Muscle layer of colon (tissue), 2 donors: Measurements from ENCODE around the gene ZNF214.

ENCODE experiments used
- H3K27ac ChIP-seq: one replicate; pipeline ENCODE4 v1.7.0; 2013; ENCODE audit warnings: low read depth, mild to moderate bottlenecking, low read length, moderate library complexity
- H3K27me3 ChIP-seq, 2 donors: one replicate each; pipeline ENCODE4 v1.7.0; 2013; ENCODE audit warnings: low read length in 2 of 2, mild to moderate bottlenecking in 2 of 2; ENCODE audit not compliant: insufficient read depth in 2 of 2, control insufficient read depth in 1 of 2
- H3K36me3 ChIP-seq: one replicate; pipeline ENCODE4 v1.7.0; 2013; ENCODE audit warnings: mild to moderate bottlenecking, low read length; ENCODE audit not compliant: insufficient read depth
- H3K4me1 ChIP-seq: one replicate; pipeline ENCODE4 v1.7.0; 2013; ENCODE audit warnings: mild to moderate bottlenecking, low read length; ENCODE audit not compliant: insufficient read depth
- H3K4me3 ChIP-seq, 2 donors: one replicate each; pipeline ENCODE4 v1.7.0; 2013; ENCODE audit warnings: low read length in 2 of 2, low read depth in 1 of 2, mild to moderate bottlenecking in 1 of 2, moderate library complexity in 1 of 2
- H3K9ac ChIP-seq: one replicate; pipeline ENCODE4 v1.7.0; 2013; ENCODE audit warnings: low read length
- H3K9me3 ChIP-seq: one replicate; pipeline ENCODE4 v1.7.0; 2013; ENCODE audit warnings: mild to moderate bottlenecking, low read length
- donor health status: abdominal sarcoma.
- donor health status: Adenocarcinoma of cecum.

Gene ZNF214

DNA sequence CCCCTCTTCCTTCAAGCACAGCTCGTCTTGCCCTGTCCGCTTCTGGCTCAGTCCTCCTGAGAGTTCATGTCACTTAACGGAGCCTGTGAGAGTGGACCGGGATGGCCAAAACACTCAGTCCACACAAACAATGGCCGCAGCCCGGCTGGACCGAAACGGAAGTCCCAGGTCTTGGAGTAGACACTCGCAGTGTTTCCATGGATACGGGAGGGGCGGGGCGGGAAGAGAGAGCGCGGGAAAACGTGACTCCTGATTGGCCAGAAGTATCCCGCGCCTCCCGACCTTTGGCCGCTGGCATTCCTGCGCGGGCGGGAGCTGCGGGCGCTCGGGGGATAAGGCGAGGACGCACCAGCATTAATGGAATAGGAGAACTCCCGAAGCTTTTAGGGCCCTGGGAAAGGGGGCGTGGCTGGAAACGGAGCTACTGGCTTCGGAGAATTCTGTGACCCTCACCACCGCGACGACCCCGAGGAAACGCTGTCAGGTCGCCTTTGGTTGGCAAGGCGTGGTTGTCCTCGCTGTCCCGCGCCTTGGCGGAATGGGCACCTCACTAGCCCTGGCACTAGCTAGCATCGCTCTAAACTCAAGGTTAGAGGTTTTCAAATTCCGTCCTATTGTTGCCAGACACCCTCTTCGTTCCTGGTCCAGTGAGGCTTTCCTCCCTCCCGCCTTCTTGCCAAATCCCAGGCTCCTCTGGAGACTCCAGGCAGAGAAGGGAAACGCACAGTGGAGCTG is at the start of gene ZNF214, which contains the start of gene NLRP14:
ZNF214 (minus strand) TSS at position 164 of the 735 bp plus-strand sequence. CDS start 17,511 bp downstream, outside the sequence.
NLRP14 (plus strand) TSS at position 297 of the 735 bp plus-strand sequence. CDS start 18,108 bp downstream, outside the sequence.
- peak within 1 kb of the TSS; percentile 43 to 94 for H3K4me3 ChIP-seq
- no peaks in the 10 kb centered on the region for H3K9me3 ChIP-seq
- H3K27ac ChIP-seq, result peak within 1 kb of the TSS; percentile 76
- H3K9ac ChIP-seq, result peak within 1 kb of the TSS; percentile 58
- no peaks in the 10 kb centered on the region for H3K36me3 ChIP-seq
- peaks cover 6% of the 10 kb centered on the region for H3K4me1 ChIP-seq
- H3K27me3 ChIP-seq, result no peaks in the 10 kb centered on the region

DNA sequence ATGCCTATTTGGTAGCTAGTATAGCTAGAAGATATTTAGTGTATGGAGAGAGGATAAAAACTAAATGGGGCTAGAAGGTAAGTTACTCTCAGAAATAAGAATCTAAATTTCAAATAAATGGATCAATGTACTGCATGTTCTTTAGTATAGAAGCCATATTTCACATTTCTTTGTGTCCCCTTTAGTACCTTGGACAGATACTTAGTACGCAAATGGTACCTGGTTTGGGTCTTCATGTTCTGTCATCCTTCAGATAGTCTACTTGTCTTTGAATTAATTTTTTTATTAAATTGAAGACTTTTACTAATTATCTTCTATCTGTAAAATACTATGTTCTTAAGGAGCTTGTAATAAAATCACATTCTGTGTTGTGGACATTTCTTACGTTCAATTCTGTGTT is 42.4 kb upstream of the ZNF214 start:
- no peak overlapping the region for H3K9ac ChIP-seq
- peaks cover 8% of the 10 kb centered on the region for H3K4me1 ChIP-seq
- no peaks in the 10 kb centered on the region for H3K9me3 ChIP-seq
- no peak overlapping the region for H3K27ac ChIP-seq
- no peak overlapping the region for H3K4me3 ChIP-seq
- H3K27me3 ChIP-seq, result no peaks in the 10 kb centered on the region
- no peaks in the 10 kb centered on the region for H3K36me3 ChIP-seq

DNA sequence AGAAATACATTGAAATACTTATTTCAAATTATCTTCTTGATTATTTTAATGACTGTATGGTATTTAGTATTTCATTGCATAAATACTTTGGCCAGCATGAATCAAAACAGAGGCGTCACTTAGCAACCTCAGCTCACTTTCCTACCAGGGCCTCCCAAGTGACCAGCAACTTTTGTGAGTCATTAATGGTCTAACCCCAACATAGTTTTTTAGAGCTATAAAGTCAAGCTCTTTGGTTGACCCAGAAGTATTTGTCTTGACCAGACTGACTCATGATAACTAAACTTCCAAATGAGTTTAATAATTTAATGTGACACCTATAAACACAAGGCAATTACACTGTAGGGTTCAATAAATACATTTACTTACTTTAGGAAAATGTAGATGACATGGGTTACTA is 40.7 kb upstream of the ZNF214 start:
- H3K4me3 ChIP-seq, result no peak overlapping the region
- H3K9ac ChIP-seq, result no peak overlapping the region
- H3K27ac ChIP-seq, result no peak overlapping the region
- no peaks in the 10 kb centered on the region for H3K36me3 ChIP-seq
- no peaks in the 10 kb centered on the region for H3K9me3 ChIP-seq
- no peaks in the 10 kb centered on the region for H3K27me3 ChIP-seq
- peaks cover 8% of the 10 kb centered on the region for H3K4me1 ChIP-seq

DNA sequence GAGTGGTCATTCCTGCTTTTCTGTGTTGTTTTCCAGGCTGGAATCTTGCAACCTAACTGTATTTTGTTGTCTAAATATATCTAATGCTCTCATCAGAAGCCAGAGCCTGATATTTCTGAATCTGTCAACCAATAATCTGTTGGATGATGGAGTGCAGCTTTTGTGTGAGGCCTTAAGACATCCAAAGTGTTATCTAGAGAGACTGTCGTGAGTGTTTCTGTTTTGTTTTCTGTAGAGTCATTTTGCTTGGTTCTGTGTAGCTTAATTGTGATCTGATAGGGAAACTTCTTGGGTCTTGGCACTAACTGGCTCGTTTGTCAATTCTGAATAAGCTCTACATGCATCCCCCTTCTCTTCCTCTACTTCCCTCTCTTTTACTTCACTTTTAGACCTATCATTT is 37.5 kb upstream of the ZNF214 start:
- Histone ChIP-seq H3K9ac (no peak overlapping the region), H3K36me3 (no peaks in the 10 kb centered on the region), H3K27me3 (no peaks in the 10 kb centered on the region), H3K27ac (no peak overlapping the region), H3K4me1 (peaks cover 8% of the 10 kb centered on the region), H3K4me3 (no peak overlapping the region), H3K9me3 (no peaks in the 10 kb centered on the region)

DNA sequence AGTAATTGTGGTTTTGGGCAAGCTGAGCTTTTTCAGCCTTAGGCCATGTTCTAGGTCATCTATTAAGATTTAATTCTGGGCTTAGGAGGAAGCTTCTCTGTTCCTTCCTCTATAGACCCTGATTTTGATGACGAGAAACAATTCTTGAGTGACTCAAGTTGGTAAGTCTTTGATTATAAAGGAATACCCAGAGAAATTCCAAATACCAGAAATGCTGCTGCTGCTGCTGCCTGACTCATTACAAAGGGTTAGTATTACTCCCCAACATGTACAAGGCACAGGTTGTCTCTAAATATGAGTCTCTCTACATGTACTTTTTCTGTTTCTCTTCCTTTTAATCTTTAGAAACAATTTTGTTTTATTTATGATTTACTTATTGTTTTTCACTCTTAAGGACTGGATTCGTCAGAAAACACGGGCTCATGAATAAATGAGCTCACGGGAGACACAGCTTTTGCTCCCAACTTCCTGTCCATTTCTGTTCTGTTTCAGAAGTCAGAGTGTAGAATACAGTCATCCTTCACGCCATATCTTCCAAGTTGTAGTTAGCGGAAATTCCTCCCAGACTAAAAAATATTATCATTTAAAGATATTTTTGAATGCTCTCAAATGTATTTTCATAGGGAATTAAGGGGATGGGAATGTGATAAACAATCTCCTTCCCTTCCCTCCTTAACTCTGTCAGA is 36.8 kb upstream of the ZNF214 start:
- no peak overlapping the region for H3K9ac ChIP-seq
- H3K27ac ChIP-seq, result no peak overlapping the region
- no peaks in the 10 kb centered on the region for H3K27me3 ChIP-seq
- H3K4me1 ChIP-seq, result peaks cover 8% of the 10 kb centered on the region
- H3K4me3 ChIP-seq, result no peak overlapping the region
- H3K36me3 ChIP-seq, result no peaks in the 10 kb centered on the region
- no peaks in the 10 kb centered on the region for H3K9me3 ChIP-seq

DNA sequence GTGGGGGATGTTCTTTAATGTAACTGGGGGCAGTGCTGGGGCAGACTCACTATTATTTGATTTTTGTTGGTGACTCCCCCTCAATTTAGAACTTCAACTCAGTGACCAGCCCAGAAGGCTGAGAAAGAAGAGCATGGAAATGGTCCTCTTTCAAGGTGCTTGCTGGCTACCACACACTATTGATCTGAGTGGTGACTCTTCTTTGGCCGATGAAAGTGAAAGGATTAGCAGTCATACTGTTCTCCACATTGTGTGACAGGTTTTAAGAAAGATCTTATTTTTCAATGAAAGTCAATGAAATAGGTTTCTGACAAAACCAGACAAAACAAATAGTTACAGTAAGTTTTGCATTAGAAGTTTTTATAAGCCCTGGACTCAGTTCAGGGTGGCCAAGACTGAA is 30.0 kb upstream of the ZNF214 start:
- H3K9ac ChIP-seq, result no peak overlapping the region
- no peaks in the 10 kb centered on the region for H3K36me3 ChIP-seq
- H3K4me3 ChIP-seq, result no peak overlapping the region
- H3K9me3 ChIP-seq, result no peaks in the 10 kb centered on the region
- no peaks in the 10 kb centered on the region for H3K4me1 ChIP-seq
- H3K27ac ChIP-seq, result no peak overlapping the region
- no peaks in the 10 kb centered on the region for H3K27me3 ChIP-seq

DNA sequence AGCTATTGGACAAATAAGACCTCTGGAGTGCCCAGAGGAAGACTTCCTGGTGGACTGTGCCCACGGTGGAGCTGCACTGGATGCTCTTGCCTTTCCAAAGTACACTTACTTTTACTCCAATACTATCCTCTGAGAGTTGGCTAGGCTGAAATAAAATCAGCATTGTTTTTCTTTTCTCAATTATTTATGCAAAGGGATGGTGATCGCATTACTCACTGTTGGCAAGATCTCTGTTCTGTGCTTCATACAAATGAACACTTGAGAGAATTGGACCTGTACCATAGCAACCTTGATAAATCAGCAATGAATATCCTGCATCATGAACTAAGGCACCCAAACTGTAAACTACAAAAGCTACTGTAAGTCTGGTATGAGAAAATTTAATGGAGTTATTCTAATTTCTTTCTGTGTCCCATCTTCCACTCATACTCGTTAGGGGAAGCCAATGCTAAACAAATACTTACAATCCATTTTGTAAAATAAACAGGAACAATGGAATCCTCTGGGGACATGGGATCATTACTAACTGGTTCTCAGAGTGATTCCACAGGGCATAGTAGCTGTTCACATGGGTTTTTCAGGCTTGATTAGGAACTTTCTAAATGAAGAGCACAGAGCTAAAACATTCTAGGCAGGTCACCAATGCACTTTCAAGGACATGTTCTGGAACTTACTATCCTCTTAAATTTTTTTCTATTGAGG is 26.5 kb upstream of the ZNF214 start:
- Histone ChIP-seq H3K9me3 (no peaks in the 10 kb centered on the region), H3K4me1 (no peaks in the 10 kb centered on the region), H3K27ac (no peak overlapping the region)

DNA sequence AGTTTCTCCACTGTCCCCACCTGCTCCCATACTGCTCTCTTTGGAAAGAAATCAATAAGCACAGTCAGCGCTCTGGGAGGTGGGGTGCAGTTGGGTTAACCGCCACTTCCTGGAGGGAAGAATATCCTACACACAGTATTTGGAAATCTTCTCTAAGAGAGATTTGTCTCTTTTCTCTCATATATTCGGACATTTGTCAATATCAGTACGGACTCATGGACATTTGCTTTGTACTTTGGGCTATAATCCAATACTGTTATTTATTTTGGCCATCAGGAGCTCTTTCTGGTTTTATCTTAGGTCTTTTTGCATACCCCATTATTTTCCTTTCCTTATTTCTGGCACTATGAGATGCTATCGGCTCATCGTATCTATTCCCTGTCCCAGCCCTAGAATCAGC is 13.9 kb upstream of the ZNF214 start:
- no peaks in the 10 kb centered on the region for H3K4me1 ChIP-seq
- no peaks in the 10 kb centered on the region for H3K9me3 ChIP-seq
- no peak overlapping the region for H3K4me3 ChIP-seq
- H3K27me3 ChIP-seq, result no peaks in the 10 kb centered on the region
- no peaks in the 10 kb centered on the region for H3K36me3 ChIP-seq
- H3K9ac ChIP-seq, result no peak overlapping the region
- H3K27ac ChIP-seq, result no peak overlapping the region

More for the DNA sequence above, 26.5 kb upstream of the ZNF214 start:
- H3K9ac ChIP-seq, result no peak overlapping the region
- no peaks in the 10 kb centered on the region for H3K27me3 ChIP-seq
- no peaks in the 10 kb centered on the region for H3K36me3 ChIP-seq
- no peak overlapping the region for H3K4me3 ChIP-seq

DNA sequence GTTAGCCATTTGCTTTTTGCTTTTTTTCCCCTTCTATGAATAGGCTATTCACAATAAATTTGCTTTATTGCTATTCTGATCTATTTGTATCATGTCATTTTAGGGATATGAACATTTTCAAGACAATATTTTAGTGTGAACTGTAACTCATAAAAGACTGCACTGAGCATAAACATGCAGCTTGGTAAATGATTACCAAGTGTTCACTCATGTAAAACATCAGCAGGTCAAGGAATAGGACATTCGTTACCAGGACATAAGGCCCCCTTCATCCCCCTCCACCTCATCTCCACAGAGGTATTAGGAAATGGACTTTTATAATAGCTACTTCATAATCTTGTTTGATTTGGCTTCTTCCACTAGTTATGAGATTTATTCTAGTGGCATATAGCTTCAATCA is 12.5 kb upstream of the ZNF214 start:
- H3K4me1 ChIP-seq, result no peaks in the 10 kb centered on the region
- no peaks in the 10 kb centered on the region for H3K36me3 ChIP-seq
- H3K27ac ChIP-seq, result no peak overlapping the region
- no peak overlapping the region for H3K9ac ChIP-seq
- no peak overlapping the region for H3K4me3 ChIP-seq
- no peaks in the 10 kb centered on the region for H3K27me3 ChIP-seq
- no peaks in the 10 kb centered on the region for H3K9me3 ChIP-seq

DNA sequence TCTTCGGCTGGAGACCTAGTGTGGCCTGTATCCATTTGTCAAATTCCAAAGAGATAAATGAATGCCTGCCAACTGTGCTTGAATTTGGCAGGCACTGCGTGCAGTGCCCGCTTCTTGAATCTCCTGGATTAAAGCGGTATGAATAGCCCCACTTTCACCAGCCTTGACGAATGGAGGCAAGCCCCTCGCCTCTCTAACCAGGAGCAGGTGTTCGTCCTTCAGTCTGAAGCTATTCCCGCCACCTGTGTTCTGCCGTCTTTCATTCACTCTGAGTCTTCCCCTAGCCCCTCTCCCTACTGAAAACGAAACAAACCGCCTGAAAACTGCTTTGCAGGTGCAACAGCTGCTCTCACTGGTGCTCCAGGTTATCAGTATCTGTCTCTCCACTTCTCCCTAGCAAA is 11.3 kb upstream of the ZNF214 start:
- H3K27me3 ChIP-seq, result no peaks in the 10 kb centered on the region
- H3K4me1 ChIP-seq, result no peaks in the 10 kb centered on the region
- H3K4me3 ChIP-seq, result no peak overlapping the region
- H3K27ac ChIP-seq, result no peak overlapping the region
- H3K9me3 ChIP-seq, result no peaks in the 10 kb centered on the region
- no peaks in the 10 kb centered on the region for H3K36me3 ChIP-seq
- H3K9ac ChIP-seq, result no peak overlapping the region

DNA sequence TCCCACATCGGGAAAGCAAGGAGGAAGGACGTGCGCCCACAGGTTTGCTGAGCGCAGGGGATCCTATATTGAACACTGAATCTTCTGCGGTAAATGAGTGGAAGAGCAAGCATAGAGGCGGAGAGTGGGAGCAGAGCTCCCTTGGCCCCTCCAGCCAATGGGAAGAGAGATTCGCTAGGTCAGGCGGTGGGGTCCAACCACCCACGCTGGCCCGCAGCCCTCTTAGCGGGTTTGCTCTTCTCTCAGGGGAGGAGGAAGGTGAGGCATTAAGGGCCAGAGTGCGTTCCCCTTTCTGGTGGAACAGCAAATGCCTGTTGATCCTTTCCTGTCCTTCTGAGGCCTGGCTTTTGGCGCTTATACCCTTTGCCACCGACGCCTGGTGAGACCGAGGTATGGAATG is 10.7 kb upstream of the ZNF214 start:
- H3K36me3 ChIP-seq, result no peaks in the 10 kb centered on the region
- no peak overlapping the region for H3K9ac ChIP-seq
- H3K4me3 ChIP-seq, result no peak overlapping the region
- H3K9me3 ChIP-seq, result no peaks in the 10 kb centered on the region
- no peak overlapping the region for H3K27ac ChIP-seq
- H3K4me1 ChIP-seq, result no peaks in the 10 kb centered on the region
- no peaks in the 10 kb centered on the region for H3K27me3 ChIP-seq
